A549 (cell line): ENCODE results near the gene NEU4. TPM values are rescaled to one million over a fixed set of nuclear protein-coding genes. Genes with fewer than 3 reads are reported as not detected.

Source experiments
- ATAC-seq, 2 experiments: fragments of 200-7000 bp in 1 of 2; fragments of >200 bp in 1 of 2; cut with Nextera tagmentation in 1 of 2; cut with Tn5 transposase in 1 of 2; 3 replicates each; pipeline versions ENCODE4 v1.8.0 to v1.9.1; 2018 to 2020; ENCODE audit warnings: mild to moderate bottlenecking in 1 of 2, moderate library complexity in 1 of 2
- CTCF ChIA-PET: fragments of 300-600 bp; sonication (Branson Sonifier 250); formaldehyde crosslinking; extraction: SDS; loops from one replicate; lab custom pipeline; 2021; ENCODE audit warnings: antibody characterized with exemption, inconsistent platforms; lab: Yijun Ruan, JAX
- POLR2A ChIA-PET: fragments of 350-600 bp; formaldehyde crosslinking; extraction: SDS; loops from one replicate; lab custom pipeline; 2021; ENCODE audit warnings: antibody characterized with exemption, inconsistent platforms; lab: Yijun Ruan, JAX
- DNase-seq, 2 experiments: peaks; one replicate each; pipeline versions ENCODE4 v3.0.0 to v3.0.0-alpha.2; 2011 to 2016; ENCODE audit warnings: low read depth in 1 of 2, low spot score in 1 of 2
- FAIRE-seq: peaks from 2 replicates; lab custom pipeline; 2011; peaks lifted over from hg19 to GRCh38; lab: Jason Lieb, UNC
- H3K27ac ChIP-seq, 2 experiments: fragments of >200 bp; sonication (Bioruptor Twin); formaldehyde crosslinking; 3 replicates each; pipeline ENCODE4 v1.5.1; 2016 to 2017
- H3K4me1 ChIP-seq: fragments of >200 bp; sonication (Bioruptor Twin); formaldehyde crosslinking; 3 replicates; pipeline ENCODE4 v1.6.1; 2016
- H3K4me2 ChIP-seq: fragments of >200 bp; sonication (Bioruptor Twin); formaldehyde crosslinking; 3 replicates; pipeline ENCODE4 v1.6.1; 2016
- H3K4me3 ChIP-seq: fragments of >200 bp; sonication (Bioruptor Twin); formaldehyde crosslinking; 3 replicates; pipeline ENCODE4 v1.5.1; 2016
- H3K9me3 ChIP-seq: fragments of >200 bp; sonication (Bioruptor Twin); formaldehyde crosslinking; 3 replicates; pipeline ENCODE4 v1.6.1; 2016
- CHD4 ChIP-seq: fragments of 200-600 bp; sonication (generic); IDR thresholded peaks from 2 replicates; pipeline ENCODE4 v1.6.1; 2016; ENCODE audit warnings: antibody characterized with exemption, mild to moderate bottlenecking, borderline replicate concordance
- EHF ChIP-seq: fragments of 250-450 bp; sonication (Bioruptor Pico); IDR thresholded peaks from 2 replicates; pipeline ENCODE4 v1.5.0; 2020; ENCODE audit warnings: mild to moderate bottlenecking
- FOSB ChIP-seq: fragments of 250-450 bp; sonication (Bioruptor Pico); IDR thresholded peaks from 2 replicates; pipeline ENCODE4 v1.5.0; 2020; ENCODE audit warnings: mild to moderate bottlenecking, moderate library complexity
- HOXB5 ChIP-seq: fragments of 250-450 bp; sonication (Bioruptor Pico); IDR thresholded peaks from 2 replicates; pipeline ENCODE4 v1.5.0; 2020; ENCODE audit warnings: mild to moderate bottlenecking, moderate library complexity
- KDM1A ChIP-seq: fragments of 200-600 bp; sonication (generic); IDR thresholded peaks from 2 replicates; pipeline ENCODE4 v1.6.1; 2016; ENCODE audit warnings: low read depth, mild to moderate bottlenecking
- RAD21 ChIP-seq, 2 experiments: fragments of >200 bp in 1 of 2; sonication (Bioruptor Twin) in 1 of 2; formaldehyde crosslinking in 1 of 2; IDR thresholded peaks in 1 of 2; conservative IDR thresholded peaks in 1 of 2; 2 replicates in 1 of 2; 3 replicates in 1 of 2; pipeline ENCODE4 v1.6.1; 2012 to 2018; ENCODE audit warnings: inconsistent platforms in 1 of 2
- REST ChIP-seq: fragments of 200-600 bp; sonication (generic); IDR thresholded peaks from 2 replicates; pipeline ENCODE4 v1.6.1; 2016; ENCODE audit warnings: antibody characterized with exemption, mild to moderate bottlenecking, moderate library complexity
- RNF2 ChIP-seq: fragments of 200-600 bp; sonication (generic); IDR thresholded peaks from 2 replicates; pipeline ENCODE4 v1.6.1; 2016; ENCODE audit warnings: low read depth, mild to moderate bottlenecking, antibody characterized with exemption, moderate library complexity, borderline replicate concordance
- TP53 ChIP-seq: fragments of 250-450 bp; sonication (Bioruptor Pico); IDR thresholded peaks from 2 replicates; pipeline ENCODE4 v1.5.0; 2021; ENCODE audit warnings: mild to moderate bottlenecking, moderate library complexity
- ZNF302 ChIP-seq: fragments of 250-450 bp; sonication (Bioruptor Pico); IDR thresholded peaks from 2 replicates; pipeline ENCODE4 v1.9.0; 2021; ENCODE audit warnings: inconsistent platforms, mild to moderate bottlenecking, moderate library complexity
- WGBS: methylation state at CpG from one replicate; pipeline ENCODE4 v1.1.6; 2017; ENCODE audit errors: missing lambda C conversion rate; 5-methylcytosine and 5-hydroxymethylcytosine counted together
- polyA plus RNA-seq, 4 experiments: library from polyadenylated mRNA; depleted of rRNA in 3 of 4; stranded (reverse); fragments of >200 nt; fragmentation: RNase III in 1 of 4; extraction: RNeasy Plus Mini Kit Qiagen cat#74134 plus additional on column Dnase treatment in 1 of 4; gene quantifications; 2 replicates in 3 of 4; 3 replicates in 1 of 4; pipeline ENCODE4 v1.2.3, GENCODE V29; 2011 to 2017

Gene NEU4
- polyA plus RNA-seq, 2 of the 4 experiments (the other 2 are of a cell fraction), result 0.13 to 0.19 TPM

GRCh38 chr2:241864850-241865213 is 55.8 kb downstream of the NEU4 start (continued):
- TF ChIP-seq RAD21 (conservative IDR thresholded peaks at IDR 0.05 in 1 of 2, IDR thresholded peaks at IDR 0.05 in 1 of 2), result no peak

DNA sequence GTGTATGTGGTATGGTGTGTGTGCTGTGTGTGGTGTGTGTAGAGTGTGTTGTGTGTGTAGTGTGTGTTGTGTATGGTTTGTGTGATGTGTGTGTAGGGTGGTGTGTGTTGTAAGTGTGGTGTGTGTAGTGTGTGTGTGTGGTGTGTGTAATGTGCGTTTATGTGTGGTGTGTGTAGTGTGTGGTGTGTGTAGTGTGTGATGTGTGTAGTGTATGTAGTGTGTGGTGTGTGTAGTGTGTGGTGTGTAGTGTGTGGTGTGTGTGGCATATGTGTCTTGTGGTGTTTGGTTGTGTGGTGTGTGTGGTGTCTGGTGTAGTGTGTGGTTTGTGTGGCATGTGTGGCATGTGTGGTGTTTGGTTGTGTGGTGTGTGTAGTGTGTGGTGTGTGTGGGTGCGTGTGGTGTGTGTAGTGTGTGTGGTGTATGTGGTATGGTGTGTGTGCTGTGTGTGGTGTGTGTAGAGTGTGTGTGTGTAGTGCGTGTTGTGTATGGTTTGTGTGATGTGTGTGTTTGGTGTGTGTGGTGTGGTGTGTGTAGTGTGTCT is 56.5 kb downstream of the NEU4 start:
- no peaks in the 10 kb centered on the region for H3K9me3 ChIP-seq
- CTCF ChIA-PET, result no interaction called here
- POLR2A ChIA-PET, result no interaction called here
- FAIRE-seq, result no peak
- TF ChIP-seq TP53 (CRISPR knock-in tag) (no peak), ZNF302 (CRISPR knock-in tag) (no peak), CHD4 (0 out of 2 replicates have a peak, but pooled peaks have one; percentile 30)
- 24% methylated on average over 3 of the region's 3 CpGs for WGBS
- H3K4me3 ChIP-seq, result no peak overlapping the region
- no peak for ATAC-seq
- H3K4me1 ChIP-seq, result peaks cover 11% of the 10 kb centered on the region; the same call in 2 of the 3 replicates
- DNase-seq, result no peak
- no peak overlapping the region for H3K27ac ChIP-seq
- H3K4me2 ChIP-seq, result no peak overlapping the region

GRCh38 chr2:241865957-241866789 is 57.2 kb downstream of the NEU4 start:
- H3K4me2 ChIP-seq, result no peak overlapping the region
- H3K4me3 ChIP-seq, result no peak overlapping the region
- CTCF ChIA-PET, result interaction anchor here (0.6 to 3.8 kb wide), 4 partner anchors 13 to 1723 kb away, joined by 3 to 28 read pairs (median 3); no protein-coding TSS in a partner anchor
- peak; percentile 47 to 55 for DNase-seq
- peak; percentile 37 to 51 for ATAC-seq
- no peak for FAIRE-seq
- TF ChIP-seq CHD4 (0 out of 2 replicates have a peak, but pooled peaks have one; percentile 32), REST (peak; percentile 72), RNF2 (no peak), HOXB5 (no peak), KDM1A (no peak), EHF (CRISPR knock-in tag) (no peak), FOSB (no peak)
- POLR2A ChIA-PET, result interaction anchor here (1.6 kb wide), 1 partner anchor 164 kb away, joined by 4 read pairs; the partner anchor contains the start of gene ING5
- H3K27ac ChIP-seq, result no peak overlapping the region
- WGBS, result 24% methylated on average over 20 of the region's 31 CpGs
- no peaks in the 10 kb centered on the region for H3K9me3 ChIP-seq
- H3K4me1 ChIP-seq, result peaks cover 11% of the 10 kb centered on the region; the same call in 2 of the 3 replicates

Other genes with a start within 250 kb of the NEU4 start
- gene THAP4, start 172.0 kb upstream of the NEU4 start, polyA plus RNA-seq (2011; rRNA removed), result 36.1 and 37.3 TPM in 2 replicates
- 51.0 to 56.7 TPM (median 53.2 TPM) in 3 replicates for gene THAP4, start 172.0 kb upstream of the NEU4 start, polyA plus RNA-seq (2017; fragmentation: RNase III; extraction: RNeasy Plus Mini Kit Qiagen cat#74134 plus additional on column Dnase treatment)
- gene ATG4B, start 171.5 kb upstream of the NEU4 start, polyA plus RNA-seq (2011; rRNA removed), result 75.2 and 75.6 TPM in 2 replicates
- 68.8 to 74.7 TPM (median 70.3 TPM) in 3 replicates for gene ATG4B, start 171.5 kb upstream of the NEU4 start, polyA plus RNA-seq (2017; fragmentation: RNase III; extraction: RNeasy Plus Mini Kit Qiagen cat#74134 plus additional on column Dnase treatment)
- gene DTYMK, start 122.4 kb upstream of the NEU4 start, polyA plus RNA-seq (2011; rRNA removed), result 62.7 and 68.7 TPM in 2 replicates
- 90.7 to 99.5 TPM (median 98.9 TPM) in 3 replicates for gene DTYMK, start 122.4 kb upstream of the NEU4 start, polyA plus RNA-seq (2017; fragmentation: RNase III; extraction: RNeasy Plus Mini Kit Qiagen cat#74134 plus additional on column Dnase treatment)
- gene ING5, start 107.2 kb upstream of the NEU4 start, polyA plus RNA-seq (2011; rRNA removed), result 28.4 and 28.6 TPM in 2 replicates
- 29.6 to 31.0 TPM (median 30.1 TPM) in 3 replicates for gene ING5, start 107.2 kb upstream of the NEU4 start, polyA plus RNA-seq (2017; fragmentation: RNase III; extraction: RNeasy Plus Mini Kit Qiagen cat#74134 plus additional on column Dnase treatment)
- gene D2HGDH, start 74.6 kb upstream of the NEU4 start, polyA plus RNA-seq (2011; rRNA removed), result 6.5 and 7.0 TPM in 2 replicates
- 16.5 to 18.8 TPM (median 18.5 TPM) in 3 replicates for gene D2HGDH, start 74.6 kb upstream of the NEU4 start, polyA plus RNA-seq (2017; fragmentation: RNase III; extraction: RNeasy Plus Mini Kit Qiagen cat#74134 plus additional on column Dnase treatment)
- gene GAL3ST2, start 32.4 kb upstream of the NEU4 start, polyA plus RNA-seq (2011; rRNA removed), result 0.15 TPM in 1 of 2 replicates, not detected in the other
- 0.41 to 0.86 TPM (median 0.61 TPM) in 3 replicates for gene GAL3ST2, start 32.4 kb upstream of the NEU4 start, polyA plus RNA-seq (2017; fragmentation: RNase III; extraction: RNeasy Plus Mini Kit Qiagen cat#74134 plus additional on column Dnase treatment)
- not detected in 2 replicates for gene PDCD1, start 49.7 kb downstream of the NEU4 start, polyA plus RNA-seq (2011; rRNA removed)
- gene PDCD1, start 49.7 kb downstream of the NEU4 start, polyA plus RNA-seq (2017; fragmentation: RNase III; extraction: RNeasy Plus Mini Kit Qiagen cat#74134 plus additional on column Dnase treatment), result not detected in 3 replicates
- not detected in 2 replicates for gene RTP5, start 60.5 kb downstream of the NEU4 start, polyA plus RNA-seq (2011; rRNA removed)
- not detected in 3 replicates for gene RTP5, start 60.5 kb downstream of the NEU4 start, polyA plus RNA-seq (2017; fragmentation: RNase III; extraction: RNeasy Plus Mini Kit Qiagen cat#74134 plus additional on column Dnase treatment)